Measurements from ENCODE around the gene MTERF2. TPM values are rescaled to one million over a fixed set of nuclear protein-coding genes. Genes with fewer than 3 reads are reported as not detected.

Gene MTERF2
- 9.3 TPM for polyA plus RNA-seq (2012; ENCODE audit: insufficient read depth, insufficient read length, low read depth)

GRCh38 chr12:106986625-106987389 lies at the start of gene MTERF2:
Gene MTERF2 (minus strand): TSS chr12:106987146. CDS start chr12:106978714, 8,432 bp downstream.
- DNase-seq: peak; percentile 95
- peaks cover 3% of the 10 kb centered on the region; the same call in 1 of the 2 replicates for H3K4me1 ChIP-seq
- peaks cover 18% of the 10 kb centered on the region for H3K36me3 ChIP-seq
- H3K4me3 ChIP-seq (ENCODE audit: low read depth, low read length): peak within 1 kb of the TSS; percentile 69
- no peaks in the 10 kb centered on the region for H3K27me3 ChIP-seq
- H3K9me3 ChIP-seq: no peaks in the 10 kb centered on the region
- no peak for TF ChIP-seq CTCF (IDR thresholded peaks at IDR 0.05; ENCODE audit: low read depth, low read length)

- no peak for TF ChIP-seq CTCF (IDR thresholded peaks at IDR 0.05; ENCODE audit: low read depth, low read length)
- no peaks in the 10 kb centered on the region for H3K4me1 ChIP-seq
- no peaks in the 10 kb centered on the region for H3K27me3 ChIP-seq
- no peak for DNase-seq
- H3K9me3 ChIP-seq: no peaks in the 10 kb centered on the region
- H3K36me3 ChIP-seq: no peaks in the 10 kb centered on the region
- no peak overlapping the region for H3K4me3 ChIP-seq (ENCODE audit: low read depth, low read length)
Observed at GRCh38 chr12:107035733-107036132, 48.8 kb upstream of the MTERF2 start.

- no peaks in the 10 kb centered on the region for H3K9me3 ChIP-seq
- no peak for DNase-seq
- no peak overlapping the region for H3K4me3 ChIP-seq (ENCODE audit: low read depth, low read length)
- H3K27me3 ChIP-seq: no peaks in the 10 kb centered on the region
- H3K4me1 ChIP-seq: no peaks in the 10 kb centered on the region
- no peaks in the 10 kb centered on the region for H3K36me3 ChIP-seq
- TF ChIP-seq CTCF (IDR thresholded peaks at IDR 0.05; ENCODE audit: low read depth, low read length): no peak
Observed at GRCh38 chr12:107033758-107034739, 47.1 kb upstream of the MTERF2 start.

GRCh38 chr12:107032266-107032665 lies 45.3 kb upstream of the MTERF2 start:
- H3K27me3 ChIP-seq: no peaks in the 10 kb centered on the region
- H3K36me3 ChIP-seq: no peaks in the 10 kb centered on the region
- H3K4me3 ChIP-seq (ENCODE audit: low read depth, low read length): no peak overlapping the region
- no peak for DNase-seq
- TF ChIP-seq CTCF (IDR thresholded peaks at IDR 0.05; ENCODE audit: low read depth, low read length): no peak
- H3K4me1 ChIP-seq: peaks cover 5% of the 10 kb centered on the region; the same call in 1 of the 2 replicates
- no peaks in the 10 kb centered on the region for H3K9me3 ChIP-seq

- peaks cover 5% of the 10 kb centered on the region; the same call in 1 of the 2 replicates for H3K4me1 ChIP-seq
- H3K9me3 ChIP-seq: no peaks in the 10 kb centered on the region
- no peaks in the 10 kb centered on the region for H3K27me3 ChIP-seq
- H3K4me3 ChIP-seq (ENCODE audit: low read depth, low read length): no peak overlapping the region
- H3K36me3 ChIP-seq: no peaks in the 10 kb centered on the region
- no peak for TF ChIP-seq CTCF (IDR thresholded peaks at IDR 0.05; ENCODE audit: low read depth, low read length)
- no peak for DNase-seq
Observed at GRCh38 chr12:107031061-107031460, 44.1 kb upstream of the MTERF2 start.

Data from BE2C (cell line).